ENCODE measurements around the gene HBE1. TPM values are rescaled to one million over a fixed set of nuclear protein-coding genes. Genes with fewer than 3 reads are reported as not detected.
"Not testable (repeated sequence)": the region's sequence is repeated elsewhere in the genome, so short reads cannot be mapped to it uniquely, and the experiment has no call there.

HBE1 gene
- not detected for total RNA-seq

DNA sequence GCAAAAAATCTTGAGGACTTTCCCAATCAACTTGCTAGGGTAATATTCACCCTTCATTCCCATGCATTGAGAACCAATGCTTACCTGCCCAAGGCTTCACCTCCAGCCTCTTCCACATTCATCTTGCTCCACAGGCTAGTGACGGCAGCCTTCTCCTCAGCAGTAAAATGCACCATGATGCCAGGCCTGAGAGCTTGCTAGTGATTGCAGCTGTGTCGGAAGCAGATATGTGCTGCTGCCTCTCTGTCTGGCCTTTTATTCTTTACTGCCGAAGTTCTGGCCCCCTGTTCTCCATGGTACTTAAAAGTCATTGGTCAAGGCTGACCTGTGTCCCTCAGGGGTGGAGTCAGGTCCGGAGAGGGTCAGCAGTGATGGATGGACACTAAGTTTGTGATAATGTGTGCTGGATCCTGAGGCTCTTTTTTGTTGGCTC lies at the start of gene HBE1:
Gene HBE1, minus strand, starts transcription at position 231 of the 433 bp plus-strand sequence. Its CDS starts 55 bp downstream, at position 176.
- TF ChIP-seq, protein P1, sequence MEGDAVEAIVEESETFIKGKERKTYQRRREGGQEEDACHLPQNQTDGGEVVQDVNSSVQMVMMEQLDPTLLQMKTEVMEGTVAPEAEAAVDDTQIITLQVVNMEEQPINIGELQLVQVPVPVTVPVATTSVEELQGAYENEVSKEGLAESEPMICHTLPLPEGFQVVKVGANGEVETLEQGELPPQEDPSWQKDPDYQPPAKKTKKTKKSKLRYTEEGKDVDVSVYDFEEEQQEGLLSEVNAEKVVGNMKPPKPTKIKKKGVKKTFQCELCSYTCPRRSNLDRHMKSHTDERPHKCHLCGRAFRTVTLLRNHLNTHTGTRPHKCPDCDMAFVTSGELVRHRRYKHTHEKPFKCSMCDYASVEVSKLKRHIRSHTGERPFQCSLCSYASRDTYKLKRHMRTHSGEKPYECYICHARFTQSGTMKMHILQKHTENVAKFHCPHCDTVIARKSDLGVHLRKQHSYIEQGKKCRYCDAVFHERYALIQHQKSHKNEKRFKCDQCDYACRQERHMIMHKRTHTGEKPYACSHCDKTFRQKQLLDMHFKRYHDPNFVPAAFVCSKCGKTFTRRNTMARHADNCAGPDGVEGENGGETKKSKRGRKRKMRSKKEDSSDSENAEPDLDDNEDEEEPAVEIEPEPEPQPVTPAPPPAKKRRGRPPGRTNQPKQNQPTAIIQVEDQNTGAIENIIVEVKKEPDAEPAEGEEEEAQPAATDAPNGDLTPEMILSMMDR (IDR thresholded peaks at IDR 0.05) = no peak
- Mint-ChIP-seq H3K4me3 (no peak within 1 kb of the TSS), H3K36me3 (ENCODE audit: low read depth) (no peaks in the 10 kb centered on the region), H3K9me3 (no peaks in the 10 kb centered on the region), H3K4me1 (ENCODE audit: low read depth) (no peaks in the 10 kb centered on the region), H3K27ac (no peak within 1 kb of the TSS), H3K27me3 (peaks cover 4% of the 10 kb centered on the region)
- no peak for ATAC-seq
- DNase-seq = no peak
- ChIA-PET CTCF (no interaction called here), POLR2A (no interaction called here)
- intact Hi-C loops (cut with micrococcal nuclease) = no loop called here

DNA sequence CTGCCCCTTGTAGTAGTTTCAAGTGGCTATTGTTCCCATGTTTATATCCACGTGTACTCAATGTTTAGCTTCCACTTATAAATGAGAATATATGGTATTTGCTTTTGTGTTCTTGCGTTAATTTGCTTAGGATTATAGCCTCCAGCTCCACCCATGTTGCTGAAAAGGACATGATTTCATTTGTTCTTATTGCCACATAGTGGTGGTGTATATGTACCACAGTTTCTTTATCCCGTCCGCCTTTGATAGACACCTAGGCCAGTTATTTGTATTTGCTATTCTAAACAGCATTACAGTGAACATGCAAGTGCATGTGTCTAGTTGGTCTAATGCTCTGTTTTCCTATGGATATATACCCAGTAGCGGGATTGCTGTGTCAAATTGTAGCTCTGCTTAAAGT lies 47.5 kb upstream of the HBE1 start:
- ATAC-seq (no peak), DNase-seq (no peak)
- Mint-ChIP-seq H3K9me3 (no peaks in the 10 kb centered on the region), H3K36me3 (ENCODE audit: low read depth) (no peaks in the 10 kb centered on the region), H3K4me3 (no peak overlapping the region), H3K27me3 (peaks cover 2% of the 10 kb centered on the region), H3K27ac (no peak overlapping the region), H3K4me1 (ENCODE audit: low read depth) (no peaks in the 10 kb centered on the region)
- ChIA-PET POLR2A (no interaction called here), CTCF (no interaction called here)
- TF ChIP-seq, protein P1 (IDR thresholded peaks at IDR 0.05) = no peak
- intact Hi-C loops (cut with micrococcal nuclease) = no loop called here

DNA sequence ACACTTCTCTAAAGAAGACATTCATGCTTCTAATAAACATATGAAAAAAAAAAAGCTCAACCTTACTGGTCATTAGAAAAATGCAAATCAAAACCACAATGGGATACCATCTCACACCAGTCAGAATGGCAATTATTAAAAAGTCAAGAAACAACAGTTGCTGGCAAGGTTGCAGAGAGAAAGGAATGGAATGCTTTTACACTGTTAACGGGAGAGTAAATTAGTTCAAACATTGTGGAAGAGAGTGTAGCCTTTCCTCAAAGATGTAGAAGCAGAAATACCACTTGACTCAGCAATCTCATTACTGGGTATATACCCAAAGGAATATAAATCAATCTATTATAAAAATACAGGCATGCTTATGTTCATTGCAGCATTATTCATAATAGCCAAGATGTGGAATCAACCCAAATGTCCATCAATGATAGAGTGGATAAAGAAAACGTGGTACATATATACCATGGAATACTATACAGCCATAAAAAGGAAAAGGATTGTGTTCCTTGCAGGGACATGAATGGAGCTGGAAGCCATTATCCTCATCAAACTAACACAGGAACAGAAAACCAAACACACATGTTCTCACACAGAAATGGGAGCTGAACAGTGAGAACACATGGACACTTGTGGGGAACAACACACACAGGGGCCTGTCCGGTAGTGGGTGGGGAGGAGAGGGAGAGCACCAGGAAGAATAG lies 43.7 kb upstream of the HBE1 start:
- H3K27ac Mint-ChIP-seq; CTCF ChIA-PET; H3K27me3 Mint-ChIP-seq; H3K36me3 Mint-ChIP-seq (ENCODE audit: low read depth); H3K4me3 Mint-ChIP-seq; H3K4me1 Mint-ChIP-seq (ENCODE audit: low read depth); H3K9me3 Mint-ChIP-seq; DNase-seq; ATAC-seq; intact Hi-C loops (cut with micrococcal nuclease); POLR2A ChIA-PET: not testable (repeated sequence)

DNA sequence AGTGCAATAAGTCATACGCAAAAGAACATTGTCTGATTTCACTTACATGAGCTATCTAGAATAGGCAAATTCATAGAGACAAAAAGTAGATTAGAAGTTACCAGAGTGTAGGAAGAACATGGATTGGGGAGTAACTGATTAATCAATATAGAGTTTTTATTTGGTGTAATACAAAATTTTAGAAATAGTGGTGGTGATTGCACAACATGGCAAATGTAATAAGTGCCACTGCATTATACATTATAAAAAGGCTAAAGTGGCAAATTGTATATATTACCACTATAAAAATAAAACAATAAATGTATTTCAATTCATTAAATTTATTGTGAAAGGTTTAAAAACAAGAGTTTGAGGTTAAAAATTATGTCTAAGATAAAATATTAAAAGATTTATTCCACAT lies 40.7 kb upstream of the HBE1 start:
- CTCF ChIA-PET = no interaction called here
- intact Hi-C loops (cut with micrococcal nuclease) = no loop called here
- no peak overlapping the region for H3K27ac Mint-ChIP-seq
- DNase-seq (no peak), ATAC-seq (no peak)
- H3K36me3 Mint-ChIP-seq (ENCODE audit: low read depth) = no peaks in the 10 kb centered on the region
- TF ChIP-seq, protein P1 (IDR thresholded peaks at IDR 0.05) = no peak
- H3K27me3 Mint-ChIP-seq = no peaks in the 10 kb centered on the region
- POLR2A ChIA-PET = no interaction called here
- H3K4me1 Mint-ChIP-seq (ENCODE audit: low read depth) = no peaks in the 10 kb centered on the region
- no peak overlapping the region for H3K4me3 Mint-ChIP-seq
- no peaks in the 10 kb centered on the region for H3K9me3 Mint-ChIP-seq

DNA sequence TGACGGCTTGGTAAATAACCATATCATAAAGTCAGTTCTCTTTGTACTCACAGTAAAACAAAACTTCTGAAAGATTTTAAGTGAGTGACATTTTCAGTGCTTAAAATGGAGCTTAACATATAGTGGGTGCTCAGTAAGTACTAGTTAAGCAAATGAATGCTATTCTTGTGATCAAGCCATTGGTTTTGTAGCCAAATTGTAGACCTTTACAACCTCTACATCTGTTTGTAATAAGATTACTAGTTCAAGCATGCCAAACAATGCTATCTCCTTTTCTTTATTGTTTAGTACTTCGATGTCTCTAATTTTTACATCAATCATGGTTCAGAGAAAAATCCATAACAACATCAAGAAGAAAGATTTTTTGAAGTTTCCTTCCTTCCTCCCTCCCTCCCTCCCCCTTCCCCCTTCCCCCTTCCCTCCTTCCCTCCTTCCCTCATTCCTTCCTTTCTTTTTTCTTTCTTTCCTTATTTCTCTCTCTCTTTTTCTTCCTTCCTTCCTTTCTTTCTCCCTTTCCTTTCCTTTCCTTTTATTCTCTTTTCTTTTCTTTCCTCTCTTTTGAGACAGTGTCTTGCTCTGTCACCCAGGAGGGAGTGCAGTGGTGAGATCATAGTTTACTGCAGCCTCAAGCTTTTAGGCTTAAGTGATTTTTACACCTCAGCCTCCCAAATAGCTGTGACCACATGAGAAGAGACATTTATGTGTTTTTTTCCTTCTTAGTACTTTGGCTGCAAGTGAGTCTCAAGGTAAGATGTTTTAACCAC lies 37.7 kb upstream of the HBE1 start:
- DNase-seq (no peak), ATAC-seq (no peak)
- CTCF ChIA-PET = no interaction called here
- Mint-ChIP-seq H3K9me3 (no peaks in the 10 kb centered on the region), H3K27ac (no peak overlapping the region), H3K36me3 (ENCODE audit: low read depth) (no peaks in the 10 kb centered on the region), H3K4me1 (ENCODE audit: low read depth) (no peaks in the 10 kb centered on the region), H3K4me3 (no peak overlapping the region), H3K27me3 (no peaks in the 10 kb centered on the region)
- POLR2A ChIA-PET = no interaction called here
- TF ChIP-seq, protein P1 (IDR thresholded peaks at IDR 0.05) = no peak
- intact Hi-C loops (cut with micrococcal nuclease) = no loop called here

All from activated CD8-positive, alpha-beta T cell treated with anti-CD3 and anti-CD28 coated beads for 36 hours (primary cell).